K562 (cell line): Measurements from ENCODE around the gene CMPK1. TPM values are rescaled to one million over a fixed set of nuclear protein-coding genes. Genes with fewer than 3 reads are reported as not detected.
A peak's percentile ranks its signal among the peaks of the same experiment; 100 is the strongest.

Experiments
- CHAMP1 ChIP-seq: fragments of 450-650 bp; IDR thresholded peaks from 2 replicates; pipeline ENCODE4 v1.6.1; 2016; ENCODE audit warnings: mild to moderate bottlenecking
- CHD1 ChIP-seq: fragments of 200-600 bp; sonication (generic); IDR thresholded peaks from one replicate; pipeline ENCODE4 v1.6.1; 2012; ENCODE audit warnings: mild to moderate bottlenecking, moderate library complexity, low read length, inconsistent platforms
- DEAF1 ChIP-seq: fragments of 450-650 bp; formaldehyde crosslinking; IDR thresholded peaks from 2 replicates; pipeline ENCODE4 v1.4.0; 2020; ENCODE audit warnings: mild to moderate bottlenecking, moderate library complexity
- GABPA ChIP-seq: fragments of 200-800 bp; sonication (Bioruptor generic); conservative IDR thresholded peaks from 2 replicates; pipeline ENCODE4 v1.6.1; 2016; ENCODE audit warnings: low read depth, missing genetic modification characterization, missing compliant biosample characterization
- HINFP ChIP-seq: fragments of 450-650 bp; conservative IDR thresholded peaks from 2 replicates; pipeline ENCODE4 v1.6.1; 2016; ENCODE audit warnings: missing genetic modification characterization, low read depth, mild to moderate bottlenecking, control low read depth, missing compliant biosample characterization
- POLR2AphosphoS5 ChIP-seq: IDR thresholded peaks from 2 replicates; pipeline ENCODE4 v1.6.1; 2011; ENCODE audit warnings: mild to moderate bottlenecking, low read depth, low read length, moderate library complexity; ENCODE audit not compliant: control insufficient read depth, insufficient read depth
- RREB1 ChIP-seq: fragments of 250-450 bp; sonication (Bioruptor Pico); IDR thresholded peaks from 2 replicates; pipeline ENCODE4 v1.4.0; 2020
- TEAD4 ChIP-seq, 2 experiments: sonication (generic) in 1 of 2; formaldehyde crosslinking in 1 of 2; IDR thresholded peaks; 2 replicates each; pipeline versions ENCODE4 v1.6.1 to v1.8.0; 2012 to 2022; ENCODE audit warnings: borderline replicate concordance in 1 of 2, inconsistent platforms in 1 of 2, low read length in 1 of 2, mild to moderate bottlenecking in 1 of 2, missing genetic modification reagents in 1 of 2
- ZBTB26 ChIP-seq: fragments of 450-650 bp; formaldehyde crosslinking; IDR thresholded peaks from 2 replicates; pipeline ENCODE4 v1.4.0; 2022; ENCODE audit warnings: missing genetic modification characterization
- ZNF175 ChIP-seq: fragments of 200-800 bp; sonication (Bioruptor generic); IDR thresholded peaks from 2 replicates; pipeline ENCODE4 v1.6.1; 2016; ENCODE audit warnings: low read depth, mild to moderate bottlenecking, missing genetic modification characterization, missing compliant biosample characterization
- ZNF436 ChIP-seq: fragments of 250-450, 450-650 bp; sonication (Bioruptor Pico); formaldehyde crosslinking; IDR thresholded peaks from 2 replicates; pipeline ENCODE4 v1.7.0; 2020; ENCODE audit warnings: mild to moderate bottlenecking
- ZNF766 ChIP-seq: fragments of 200-800 bp; sonication (Bioruptor generic); conservative IDR thresholded peaks from 2 replicates; pipeline ENCODE4 v1.6.1; 2016; ENCODE audit warnings: missing genetic modification characterization, missing compliant biosample characterization
- polyA plus RNA-seq, 8 experiments: library from polyadenylated mRNA; depleted of rRNA in 4 of 8; stranded (reverse) in 5 of 8; unstranded in 3 of 8; fragments of >200 nt; fragmentation: Nextera tagmentation in 2 of 8; fragmentation: Illumina TruSeq in 1 of 8; extraction: Ambion mirVana in 2 of 8; extraction: Trizol in 1 of 8; gene quantifications; 2 replicates each; pipeline versions ENCODE4 v1.2.1 to v1.2.3, GENCODE V29; 2011 to 2014; ENCODE audit warnings: inconsistent platforms in 1 of 8, missing spikeins in 1 of 8
- total RNA-seq, 7 experiments: library from RNA; depleted of rRNA in 6 of 7; stranded (reverse); fragments of >200 nt in 6 of 7; fragmentation: Illumina TruSeq in 2 of 7; extraction: Trizol in 2 of 7; gene quantifications; 2 replicates each; pipeline versions ENCODE4 v1.2.1 to v1.2.3, GENCODE V29; 2011 to 2021; ENCODE audit warnings: low replicate concordance in 1 of 7

The CMPK1 gene
- total and polyA plus RNA-seq, 9 of the 15 experiments (the other 6 are each of a cell fraction or from before 2014, with no cell fraction given), result 54.5 to 197 (median 116) TPM

GRCh38 chr1:47334765-47335435 lies 1.3 kb downstream of the CMPK1 start (continued):
- TF ChIP-seq ZNF436 (CRISPR knock-in tag), result no peak
- peak; percentile 78 for TF ChIP-seq POLR2AphosphoS5
- TF ChIP-seq ZBTB26 (CRISPR knock-in tag), result 0 out of 2 replicates have a peak, but pooled peaks have one; percentile 80
- TF ChIP-seq DEAF1, result 0 out of 2 replicates have a peak, but pooled peaks have one; percentile 24
- TF ChIP-seq HINFP (tag), result 0 out of 2 replicates have a peak, but pooled peaks have one; percentile 32
- TF ChIP-seq CHAMP1, result 0 out of 2 replicates have a peak, but pooled peaks have one; percentile 24
- peak; percentile 15; the same call in 1 of the 2 replicates for TF ChIP-seq ZNF175
- TF ChIP-seq GABPA, result 0 out of 2 replicates have a peak, but pooled peaks have one; percentile 7
- TF ChIP-seq ZNF766 (CRISPR knock-in tag), result peak; percentile 3; the same call in 1 of the 2 replicates
- TF ChIP-seq RREB1 (CRISPR knock-in tag), result peak; percentile 89; the same call in 1 of the 2 replicates
- peak; percentile 30 for TF ChIP-seq CHD1
- no peak for TF ChIP-seq TEAD4 (IDR thresholded peaks at IDR 0.05; ENCODE audit: low read length)
- TF ChIP-seq TEAD4 (CRISPR knock-in tag; IDR thresholded peaks at IDR 0.05; ENCODE audit: borderline replicate concordance), result no peak
